GM23338 (cell line): ENCODE data around the gene COP1.

ENCODE experiments used
- CREB1 ChIP-seq: fragments of 250-450 bp; sonication (Bioruptor Pico); IDR thresholded peaks from 2 replicates; pipeline ENCODE4 v1.5.0; 2020; ENCODE audit warnings: low read depth, mild to moderate bottlenecking, moderate library complexity
- EZH2 ChIP-seq: fragments of 200-600 bp; sonication (generic); IDR thresholded peaks from one replicate; pipeline ENCODE4 v1.8.0; 2017; ENCODE audit warnings: antibody characterized with exemption, mild to moderate bottlenecking, low read depth; ENCODE audit not compliant: unreplicated experiment
- EZH2phosphoT487 ChIP-seq: fragments of 200-600 bp; sonication (generic); IDR thresholded peaks from one replicate; pipeline ENCODE4 v1.8.1; 2018; ENCODE audit warnings: antibody characterized with exemption; ENCODE audit not compliant: unreplicated experiment
- JUNB ChIP-seq: IDR thresholded peaks from one replicate; pipeline ENCODE4 v1.6.1; 2016; ENCODE audit warnings: antibody characterized with exemption; ENCODE audit not compliant: unreplicated experiment
- POLR2AphosphoS5 ChIP-seq: IDR thresholded peaks from 2 replicates; pipeline ENCODE4 v1.6.1; 2016; ENCODE audit warnings: antibody characterized with exemption, low read depth
- STAT1 ChIP-seq: IDR thresholded peaks from one replicate; pipeline ENCODE4 v1.6.1; 2016; ENCODE audit warnings: antibody characterized with exemption; ENCODE audit not compliant: unreplicated experiment
- ZNF114 ChIP-seq: fragments of 250-450 bp; sonication (Bioruptor Pico); IDR thresholded peaks from 2 replicates; pipeline ENCODE4 v1.5.0; 2020; ENCODE audit warnings: mild to moderate bottlenecking, moderate library complexity
- TF ChIP-seq, protein P1 (sequence below), 2 experiments: fragments of 200-600 bp in 1 of 2; sonication (generic) in 1 of 2; conservative IDR thresholded peaks; 2 replicates each; pipeline versions ENCODE4 v1.5.1 to v1.6.1; 2016 to 2017; ENCODE audit warnings: antibody characterized with exemption in 2 of 2, low read depth in 2 of 2, mild to moderate bottlenecking in 2 of 2, moderate library complexity in 1 of 2
- TF ChIP-seq, protein P2 (sequence below): IDR thresholded peaks from one replicate; pipeline ENCODE4 v1.6.1; 2018; ENCODE audit warnings: antibody characterized with exemption; ENCODE audit not compliant: unreplicated experiment

DNA sequence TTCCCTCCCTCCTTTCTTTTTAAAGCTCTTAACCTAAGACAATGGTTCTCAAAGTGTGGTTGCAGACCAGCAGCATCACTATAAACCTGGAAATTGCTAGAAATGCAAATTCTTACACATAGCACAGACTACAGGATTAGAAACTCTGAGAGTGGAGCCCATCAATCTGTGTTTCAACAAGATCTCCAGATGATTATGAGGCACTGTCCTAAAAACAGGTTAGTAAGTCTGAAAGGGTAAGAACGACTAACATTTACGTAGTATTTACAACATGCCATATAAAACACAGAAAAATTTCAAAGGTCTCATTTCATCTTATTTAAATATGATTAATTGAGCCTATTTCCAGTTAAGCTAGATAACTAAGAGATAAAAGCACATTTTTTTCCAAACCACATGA is 138.8 kb downstream of the COP1 start:
- TF ChIP-seq POLR2AphosphoS5 (no peak), STAT1 (no peak), EZH2 (no peak), EZH2phosphoT487 (no peak), ZNF114 (CRISPR knock-in tag) (no peak), JUNB (no peak), CREB1 (CRISPR knock-in tag) (no peak)
- TF ChIP-seq, protein P1, sequence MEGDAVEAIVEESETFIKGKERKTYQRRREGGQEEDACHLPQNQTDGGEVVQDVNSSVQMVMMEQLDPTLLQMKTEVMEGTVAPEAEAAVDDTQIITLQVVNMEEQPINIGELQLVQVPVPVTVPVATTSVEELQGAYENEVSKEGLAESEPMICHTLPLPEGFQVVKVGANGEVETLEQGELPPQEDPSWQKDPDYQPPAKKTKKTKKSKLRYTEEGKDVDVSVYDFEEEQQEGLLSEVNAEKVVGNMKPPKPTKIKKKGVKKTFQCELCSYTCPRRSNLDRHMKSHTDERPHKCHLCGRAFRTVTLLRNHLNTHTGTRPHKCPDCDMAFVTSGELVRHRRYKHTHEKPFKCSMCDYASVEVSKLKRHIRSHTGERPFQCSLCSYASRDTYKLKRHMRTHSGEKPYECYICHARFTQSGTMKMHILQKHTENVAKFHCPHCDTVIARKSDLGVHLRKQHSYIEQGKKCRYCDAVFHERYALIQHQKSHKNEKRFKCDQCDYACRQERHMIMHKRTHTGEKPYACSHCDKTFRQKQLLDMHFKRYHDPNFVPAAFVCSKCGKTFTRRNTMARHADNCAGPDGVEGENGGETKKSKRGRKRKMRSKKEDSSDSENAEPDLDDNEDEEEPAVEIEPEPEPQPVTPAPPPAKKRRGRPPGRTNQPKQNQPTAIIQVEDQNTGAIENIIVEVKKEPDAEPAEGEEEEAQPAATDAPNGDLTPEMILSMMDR (conservative IDR thresholded peaks at IDR 0.05; ENCODE audit: low read depth in 2 of 2): no peak
- TF ChIP-seq, protein P2, sequence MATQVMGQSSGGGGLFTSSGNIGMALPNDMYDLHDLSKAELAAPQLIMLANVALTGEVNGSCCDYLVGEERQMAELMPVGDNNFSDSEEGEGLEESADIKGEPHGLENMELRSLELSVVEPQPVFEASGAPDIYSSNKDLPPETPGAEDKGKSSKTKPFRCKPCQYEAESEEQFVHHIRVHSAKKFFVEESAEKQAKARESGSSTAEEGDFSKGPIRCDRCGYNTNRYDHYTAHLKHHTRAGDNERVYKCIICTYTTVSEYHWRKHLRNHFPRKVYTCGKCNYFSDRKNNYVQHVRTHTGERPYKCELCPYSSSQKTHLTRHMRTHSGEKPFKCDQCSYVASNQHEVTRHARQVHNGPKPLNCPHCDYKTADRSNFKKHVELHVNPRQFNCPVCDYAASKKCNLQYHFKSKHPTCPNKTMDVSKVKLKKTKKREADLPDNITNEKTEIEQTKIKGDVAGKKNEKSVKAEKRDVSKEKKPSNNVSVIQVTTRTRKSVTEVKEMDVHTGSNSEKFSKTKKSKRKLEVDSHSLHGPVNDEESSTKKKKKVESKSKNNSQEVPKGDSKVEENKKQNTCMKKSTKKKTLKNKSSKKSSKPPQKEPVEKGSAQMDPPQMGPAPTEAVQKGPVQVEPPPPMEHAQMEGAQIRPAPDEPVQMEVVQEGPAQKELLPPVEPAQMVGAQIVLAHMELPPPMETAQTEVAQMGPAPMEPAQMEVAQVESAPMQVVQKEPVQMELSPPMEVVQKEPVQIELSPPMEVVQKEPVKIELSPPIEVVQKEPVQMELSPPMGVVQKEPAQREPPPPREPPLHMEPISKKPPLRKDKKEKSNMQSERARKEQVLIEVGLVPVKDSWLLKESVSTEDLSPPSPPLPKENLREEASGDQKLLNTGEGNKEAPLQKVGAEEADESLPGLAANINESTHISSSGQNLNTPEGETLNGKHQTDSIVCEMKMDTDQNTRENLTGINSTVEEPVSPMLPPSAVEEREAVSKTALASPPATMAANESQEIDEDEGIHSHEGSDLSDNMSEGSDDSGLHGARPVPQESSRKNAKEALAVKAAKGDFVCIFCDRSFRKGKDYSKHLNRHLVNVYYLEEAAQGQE: no peak
